Esophagus muscularis mucosa (tissue), 4 donors: ENCODE data around the gene CLIC2. TPM values are rescaled to one million over a fixed set of nuclear protein-coding genes. Genes with fewer than 3 reads are reported as not detected.

ENCODE experiments used
- DNase-seq: peaks from one replicate; pipeline ENCODE4 v3.0.0-alpha.2; 2017; ENCODE audit errors: extremely low spot score
- H3K27ac ChIP-seq, 4 donors: fragments of 200-600 bp; sonication (generic); replicated peaks in 1 of 4; 1 replicate in 3 of 4; 2 replicates in 1 of 4; pipeline ENCODE4 v1.5.1; 2016 to 2019; ENCODE audit warnings: mild to moderate bottlenecking in 1 of 4
- H3K27me3 ChIP-seq, 4 donors: fragments of 200-600 bp; sonication (generic); one replicate each; pipeline versions ENCODE4 v1.5.1 to v1.6.0; 2016 to 2019
- H3K36me3 ChIP-seq, 4 donors: fragments of 200-600 bp; sonication (generic); one replicate each; pipeline ENCODE4 v1.5.1; 2016 to 2019
- H3K4me1 ChIP-seq, 4 donors: fragments of 200-600 bp; sonication (generic); one replicate each; pipeline ENCODE4 v1.5.1; 2016 to 2019
- H3K4me3 ChIP-seq, 4 donors: fragments of 200-600 bp; sonication (generic); 1 replicate in 2 of 4; 2 replicates in 2 of 4; pipeline ENCODE4 v1.5.1; 2016 to 2019; ENCODE audit warnings: mild to moderate bottlenecking in 4 of 4, moderate library complexity in 1 of 4
- H3K9me3 ChIP-seq, 4 donors: fragments of 200-600 bp; sonication (generic); 1 replicate in 3 of 4; 2 replicates in 1 of 4; pipeline ENCODE4 v1.5.1; 2016 to 2019
- CTCF ChIP-seq, 3 experiments: fragments of 200-600 bp in 2 of 3; fragments of 450-650 bp in 1 of 3; sonication (generic) in 2 of 3; IDR thresholded peaks; one replicate each; pipeline ENCODE4 v1.5.1; 2017 to 2019; ENCODE audit warnings: antibody characterized with exemption in 3 of 3, mild to moderate bottlenecking in 2 of 3, moderate library complexity in 1 of 3
- EP300 ChIP-seq: sonication (generic); formaldehyde crosslinking; IDR thresholded peaks from one replicate; pipeline ENCODE4 v1.6.1; 2017; ENCODE audit warnings: antibody characterized with exemption
- POLR2A ChIP-seq: fragments of 450-650 bp; IDR thresholded peaks from one replicate; pipeline ENCODE4 v1.6.1; 2017; ENCODE audit warnings: antibody characterized with exemption, moderate library complexity, mild to moderate bottlenecking, low read depth
- POLR2AphosphoS5 ChIP-seq, 2 donors: sonication (generic); formaldehyde crosslinking; IDR thresholded peaks; one replicate each; pipeline ENCODE4 v1.6.1; 2017; ENCODE audit warnings: antibody characterized with exemption in 2 of 2
- WGBS: methylation state at CpG from one replicate; pipeline ENCODE4 v1.1.5; 2018; 5-methylcytosine and 5-hydroxymethylcytosine counted together
- intact Hi-C: fragments of 100-400 bp; cut with DNase I; formaldehyde crosslinking; loops from one replicate; pipeline ENCODE4 v1.15.1; 2023
- total RNA-seq, 4 donors: library from RNA; depleted of rRNA; stranded (reverse); fragments of >200 nt; gene quantifications; one replicate each; pipeline versions ENCODE4 v1.1.0 to v1.2.1, GENCODE V29; 2016

The CLIC2 gene
- total RNA-seq, 4 donors from 2014 or later = 12.0 to 17.1 (median 12.8) TPM

- 58% methylated on average over 2 of the region's 2 CpGs for WGBS
- Histone ChIP-seq H3K4me3 (peak overlapping the region; percentile 34 to 47 (median 40)), H3K4me1 (no peaks in the 10 kb centered on the region), H3K27me3 (no peaks in the 10 kb centered on the region), H3K27ac (peak overlapping the region in 3 of 4 donors; percentile 35 to 54 (median 43)), H3K9me3 (no peaks in the 10 kb centered on the region), H3K36me3 (no peaks in the 10 kb centered on the region)
- TF ChIP-seq EP300 = no peak
- no peak for TF ChIP-seq POLR2A
- no peak for TF ChIP-seq POLR2AphosphoS5 (IDR thresholded peaks at IDR 0.05)
- no peak for TF ChIP-seq CTCF (IDR thresholded peaks at IDR 0.05)
- intact Hi-C loops = no loop called here
- no peak for DNase-seq
Measured at GRCh38 chrX:155333544-155334100, 792 bp downstream of the CLIC2 start.

DNA sequence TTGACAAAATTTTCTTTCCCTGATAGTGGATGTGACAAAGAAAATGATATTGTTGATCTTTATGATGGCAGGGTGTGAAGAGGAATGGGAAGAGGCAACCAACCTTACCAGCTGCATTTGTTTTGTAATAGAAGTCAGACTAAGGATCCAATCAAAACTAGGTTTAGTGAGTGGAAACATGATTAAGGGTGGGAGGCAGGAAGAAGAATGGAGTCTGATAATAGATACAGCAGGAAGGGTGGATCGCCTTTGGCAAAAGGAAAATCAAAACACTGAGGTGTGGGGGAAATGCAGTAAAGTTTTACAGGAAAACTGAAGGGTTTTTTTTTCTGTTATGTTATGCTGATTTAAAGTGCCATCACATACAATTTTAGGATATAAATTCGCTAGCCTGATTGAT, 3.4 kb downstream of the CLIC2 start:
- H3K27ac ChIP-seq = no peak overlapping the region
- H3K4me3 ChIP-seq = peak overlapping the region in 1 of 4 donors; percentile 7
- intact Hi-C loops = no loop called here
- TF ChIP-seq CTCF (IDR thresholded peaks at IDR 0.05) = no peak
- TF ChIP-seq POLR2A = no peak
- no peak for TF ChIP-seq POLR2AphosphoS5 (IDR thresholded peaks at IDR 0.05)
- no peak for TF ChIP-seq EP300
- DNase-seq = no peak
- no peaks in the 10 kb centered on the region for H3K4me1 ChIP-seq
- H3K36me3 ChIP-seq = no peaks in the 10 kb centered on the region
- H3K27me3 ChIP-seq = no peaks in the 10 kb centered on the region
- H3K9me3 ChIP-seq = no peaks in the 10 kb centered on the region
- WGBS = 38% methylated on average over 2 of the region's 2 CpGs

DNA sequence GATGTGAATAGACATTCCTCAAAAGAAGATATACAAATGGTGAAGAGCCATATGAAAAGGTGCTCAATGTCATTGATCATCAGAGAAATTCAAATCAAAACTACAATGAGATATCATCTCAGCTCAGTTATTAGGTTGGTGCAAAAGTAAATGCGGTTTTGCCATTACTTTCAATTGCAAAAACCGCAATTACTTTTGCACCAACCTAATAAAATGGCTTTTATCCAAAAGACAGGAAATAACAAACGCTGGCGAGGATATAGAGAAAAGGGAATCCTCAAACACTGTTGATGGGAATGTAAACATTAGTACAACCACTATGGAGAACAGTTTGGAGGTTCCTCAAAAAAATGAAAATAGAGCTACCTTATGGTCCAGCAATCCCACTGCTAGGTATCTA, 5.1 kb downstream of the CLIC2 start:
- DNase-seq = no peak
- H3K36me3 ChIP-seq = no peaks in the 10 kb centered on the region
- no peaks in the 10 kb centered on the region for H3K4me1 ChIP-seq
- intact Hi-C loops = no loop called here
- no peak overlapping the region for H3K4me3 ChIP-seq
- TF ChIP-seq EP300 (no peak), POLR2A (no peak), CTCF (IDR thresholded peaks at IDR 0.05) (no peak), POLR2AphosphoS5 (IDR thresholded peaks at IDR 0.05) (no peak)
- H3K9me3 ChIP-seq = no peaks in the 10 kb centered on the region
- H3K27ac ChIP-seq = no peak overlapping the region
- 40% methylated on average over 4 of the region's 4 CpGs for WGBS
- no peaks in the 10 kb centered on the region for H3K27me3 ChIP-seq

DNA sequence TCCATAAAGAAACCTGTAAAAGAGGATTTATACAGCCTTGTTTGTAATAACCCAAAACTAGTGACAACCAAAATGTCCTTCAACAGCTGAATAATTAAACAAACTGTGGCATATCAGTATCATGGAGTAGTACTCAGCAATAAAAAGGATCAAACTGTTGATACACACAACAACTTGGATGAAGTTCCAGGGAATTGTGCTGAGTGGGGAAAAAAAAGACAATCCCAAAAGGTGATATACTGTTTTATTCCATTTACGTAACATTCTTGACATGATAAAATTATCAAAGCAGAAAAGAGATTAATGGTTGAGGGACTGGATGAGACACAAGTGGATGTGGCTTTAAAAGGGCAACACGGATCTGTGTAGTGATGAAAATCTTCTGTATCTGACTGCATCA, 7.8 kb downstream of the CLIC2 start:
- no peaks in the 10 kb centered on the region for H3K27me3 ChIP-seq
- 62% methylated on average over 2 of the region's 2 CpGs for WGBS
- intact Hi-C loops = no loop called here
- no peaks in the 10 kb centered on the region for H3K36me3 ChIP-seq
- H3K27ac ChIP-seq = no peak overlapping the region
- TF ChIP-seq EP300 = no peak
- no peak for TF ChIP-seq POLR2A
- no peak for TF ChIP-seq CTCF (IDR thresholded peaks at IDR 0.05)
- TF ChIP-seq POLR2AphosphoS5 (IDR thresholded peaks at IDR 0.05) = no peak
- no peak overlapping the region for H3K4me3 ChIP-seq
- no peaks in the 10 kb centered on the region for H3K4me1 ChIP-seq
- no peaks in the 10 kb centered on the region for H3K9me3 ChIP-seq
- DNase-seq = no peak

DNA sequence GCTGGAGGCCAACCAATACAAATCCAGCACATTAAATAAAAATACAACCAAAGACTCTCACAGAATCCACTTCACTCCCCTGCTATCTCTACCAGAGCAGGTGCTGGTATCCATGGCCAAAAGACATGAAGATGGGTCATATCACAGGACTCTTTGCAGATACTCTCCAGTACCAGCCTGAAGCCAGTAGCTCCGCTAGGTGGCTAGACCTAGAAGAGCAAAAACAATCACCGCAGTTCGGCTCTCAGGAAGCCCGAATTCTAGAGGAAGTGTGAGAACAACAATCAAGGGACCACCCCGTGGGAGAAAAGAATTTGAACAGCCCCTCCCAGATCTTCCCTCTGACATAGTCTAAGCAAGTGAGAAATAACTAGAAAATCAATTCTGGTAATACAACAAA, 20.2 kb downstream of the CLIC2 start:
- H3K36me3 ChIP-seq = no peaks in the 10 kb centered on the region
- DNase-seq = no peak
- no peaks in the 10 kb centered on the region for H3K4me1 ChIP-seq
- H3K4me3 ChIP-seq = no peak overlapping the region
- TF ChIP-seq POLR2AphosphoS5 (IDR thresholded peaks at IDR 0.05) (no peak), EP300 (no peak), CTCF (IDR thresholded peaks at IDR 0.05) (no peak), POLR2A (no peak)
- intact Hi-C loops = no loop called here
- H3K27ac ChIP-seq = no peak overlapping the region
- H3K9me3 ChIP-seq = peaks cover 0 to 16% (median 0%) of the 10 kb centered on the region in 4 donors
- whole genome bisulfite sequencing = 71% methylated on average over 5 of the region's 5 CpGs
- no peaks in the 10 kb centered on the region for H3K27me3 ChIP-seq
